Measurements from ENCODE around the gene CNTN5. TPM values are rescaled to one million over a fixed set of nuclear protein-coding genes. Genes with fewer than 3 reads are reported as not detected.

Gene CNTN5
- polyA plus RNA-seq, 1 donor from 2014 or later, result 1.1 TPM

DNA sequence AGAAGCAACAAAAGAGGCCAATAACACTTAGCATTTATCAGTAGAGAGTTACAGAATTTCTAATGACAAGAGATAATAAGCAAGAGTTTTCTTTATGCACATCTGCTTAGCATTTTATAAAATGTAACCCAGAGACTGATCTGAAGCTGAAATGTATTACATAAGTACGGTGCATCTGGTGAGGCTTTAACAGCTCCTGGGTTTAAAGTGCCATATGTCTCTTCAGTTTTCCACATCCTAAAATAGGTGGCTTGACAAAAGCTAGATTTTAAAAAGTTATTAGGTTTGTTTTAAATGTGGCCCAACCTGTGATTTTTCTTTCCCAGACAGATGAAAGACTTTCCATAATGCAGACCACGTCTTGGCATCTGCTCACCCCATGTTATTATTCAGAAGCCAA lies 1045.7 kb downstream of the CNTN5 start:
- no peak overlapping the region for H3K4me3 ChIP-seq (ENCODE audit: low read length)
- H3K9ac ChIP-seq (ENCODE audit: low read length), result no peak overlapping the region
- TF ChIP-seq RAD21 (conservative IDR thresholded peaks at IDR 0.05) (no peak), EZH2 (IDR thresholded peaks at IDR 0.05; ENCODE audit: borderline replicate concordance, insufficient read depth, low read length, poor library complexity, severe bottlenecking) (no peak), TAF1 (IDR thresholded peaks at IDR 0.05; ENCODE audit: low read depth) (no peak), SMC3 (conservative IDR thresholded peaks at IDR 0.05; ENCODE audit: poor library complexity) (no peak), MXI1 (conservative IDR thresholded peaks at IDR 0.05; ENCODE audit: poor library complexity, severe bottlenecking) (no peak), EP300 (conservative IDR thresholded peaks at IDR 0.05; ENCODE audit: poor library complexity, severe bottlenecking) (no peak), POLR2AphosphoS5 (IDR thresholded peaks at IDR 0.05) (no peak)
- TF ChIP-seq, protein P1, sequence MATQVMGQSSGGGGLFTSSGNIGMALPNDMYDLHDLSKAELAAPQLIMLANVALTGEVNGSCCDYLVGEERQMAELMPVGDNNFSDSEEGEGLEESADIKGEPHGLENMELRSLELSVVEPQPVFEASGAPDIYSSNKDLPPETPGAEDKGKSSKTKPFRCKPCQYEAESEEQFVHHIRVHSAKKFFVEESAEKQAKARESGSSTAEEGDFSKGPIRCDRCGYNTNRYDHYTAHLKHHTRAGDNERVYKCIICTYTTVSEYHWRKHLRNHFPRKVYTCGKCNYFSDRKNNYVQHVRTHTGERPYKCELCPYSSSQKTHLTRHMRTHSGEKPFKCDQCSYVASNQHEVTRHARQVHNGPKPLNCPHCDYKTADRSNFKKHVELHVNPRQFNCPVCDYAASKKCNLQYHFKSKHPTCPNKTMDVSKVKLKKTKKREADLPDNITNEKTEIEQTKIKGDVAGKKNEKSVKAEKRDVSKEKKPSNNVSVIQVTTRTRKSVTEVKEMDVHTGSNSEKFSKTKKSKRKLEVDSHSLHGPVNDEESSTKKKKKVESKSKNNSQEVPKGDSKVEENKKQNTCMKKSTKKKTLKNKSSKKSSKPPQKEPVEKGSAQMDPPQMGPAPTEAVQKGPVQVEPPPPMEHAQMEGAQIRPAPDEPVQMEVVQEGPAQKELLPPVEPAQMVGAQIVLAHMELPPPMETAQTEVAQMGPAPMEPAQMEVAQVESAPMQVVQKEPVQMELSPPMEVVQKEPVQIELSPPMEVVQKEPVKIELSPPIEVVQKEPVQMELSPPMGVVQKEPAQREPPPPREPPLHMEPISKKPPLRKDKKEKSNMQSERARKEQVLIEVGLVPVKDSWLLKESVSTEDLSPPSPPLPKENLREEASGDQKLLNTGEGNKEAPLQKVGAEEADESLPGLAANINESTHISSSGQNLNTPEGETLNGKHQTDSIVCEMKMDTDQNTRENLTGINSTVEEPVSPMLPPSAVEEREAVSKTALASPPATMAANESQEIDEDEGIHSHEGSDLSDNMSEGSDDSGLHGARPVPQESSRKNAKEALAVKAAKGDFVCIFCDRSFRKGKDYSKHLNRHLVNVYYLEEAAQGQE (IDR thresholded peaks at IDR 0.05; ENCODE audit: borderline replicate concordance), result no peak
- H4K20me1 ChIP-seq (ENCODE audit: insufficient read depth), result no peaks in the 10 kb centered on the region
- no peaks in the 10 kb centered on the region for H3K9me2 ChIP-seq (ENCODE audit: insufficient read depth, low read length)
- H3K36me3 ChIP-seq (ENCODE audit: insufficient read depth, low read length), result no peaks in the 10 kb centered on the region
- H3K27ac ChIP-seq (ENCODE audit: low read length), result no peak overlapping the region
- H3K9me3 ChIP-seq (ENCODE audit: low read length), result no peaks in the 10 kb centered on the region
- no peak overlapping the region for H3K4me2 ChIP-seq (ENCODE audit: low read length)
- H2AFZ ChIP-seq (ENCODE audit: low read depth, low read length), result no peak overlapping the region
- no peaks in the 10 kb centered on the region for H3K79me2 ChIP-seq (replicated peaks; ENCODE audit: insufficient read depth, low read length)
- H3K27me3 ChIP-seq (ENCODE audit: insufficient read depth, low read depth, low read length), result no peaks in the 10 kb centered on the region
- H3F3A ChIP-seq (ENCODE audit: insufficient read depth, low read length, poor library complexity, severe bottlenecking), result no peaks in the 10 kb centered on the region

DNA sequence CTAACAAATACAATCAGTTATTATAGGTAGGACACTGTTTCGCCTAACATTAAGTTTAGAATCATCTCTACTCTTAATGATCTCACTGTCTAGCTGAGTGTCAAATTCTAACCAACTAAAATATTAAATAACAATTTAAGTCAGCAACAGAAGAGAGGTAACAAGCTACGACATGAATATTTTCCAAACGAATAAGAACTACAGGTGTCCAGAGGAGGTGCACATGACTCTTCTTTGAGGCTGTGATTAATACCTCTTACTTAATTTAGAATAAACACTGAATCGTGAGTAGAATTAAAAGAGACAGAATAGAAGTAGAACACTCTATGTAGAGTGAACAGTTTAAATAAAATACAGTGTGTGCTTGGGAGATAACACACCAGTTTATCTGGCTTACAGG lies 1047.4 kb downstream of the CNTN5 start:
- H3K27me3 ChIP-seq (ENCODE audit: insufficient read depth, low read depth, low read length), result no peaks in the 10 kb centered on the region
- no peak overlapping the region for H3K9ac ChIP-seq (ENCODE audit: low read length)
- no peak for TF ChIP-seq SMC3 (conservative IDR thresholded peaks at IDR 0.05; ENCODE audit: poor library complexity)
- TF ChIP-seq RAD21 (conservative IDR thresholded peaks at IDR 0.05), result no peak
- TF ChIP-seq, protein P2, sequence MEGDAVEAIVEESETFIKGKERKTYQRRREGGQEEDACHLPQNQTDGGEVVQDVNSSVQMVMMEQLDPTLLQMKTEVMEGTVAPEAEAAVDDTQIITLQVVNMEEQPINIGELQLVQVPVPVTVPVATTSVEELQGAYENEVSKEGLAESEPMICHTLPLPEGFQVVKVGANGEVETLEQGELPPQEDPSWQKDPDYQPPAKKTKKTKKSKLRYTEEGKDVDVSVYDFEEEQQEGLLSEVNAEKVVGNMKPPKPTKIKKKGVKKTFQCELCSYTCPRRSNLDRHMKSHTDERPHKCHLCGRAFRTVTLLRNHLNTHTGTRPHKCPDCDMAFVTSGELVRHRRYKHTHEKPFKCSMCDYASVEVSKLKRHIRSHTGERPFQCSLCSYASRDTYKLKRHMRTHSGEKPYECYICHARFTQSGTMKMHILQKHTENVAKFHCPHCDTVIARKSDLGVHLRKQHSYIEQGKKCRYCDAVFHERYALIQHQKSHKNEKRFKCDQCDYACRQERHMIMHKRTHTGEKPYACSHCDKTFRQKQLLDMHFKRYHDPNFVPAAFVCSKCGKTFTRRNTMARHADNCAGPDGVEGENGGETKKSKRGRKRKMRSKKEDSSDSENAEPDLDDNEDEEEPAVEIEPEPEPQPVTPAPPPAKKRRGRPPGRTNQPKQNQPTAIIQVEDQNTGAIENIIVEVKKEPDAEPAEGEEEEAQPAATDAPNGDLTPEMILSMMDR (IDR thresholded peaks at IDR 0.05; ENCODE audit: poor library complexity, severe bottlenecking), result no peak
- TF ChIP-seq EP300 (conservative IDR thresholded peaks at IDR 0.05; ENCODE audit: poor library complexity, severe bottlenecking), result no peak
- TF ChIP-seq, protein P1 (IDR thresholded peaks at IDR 0.05; ENCODE audit: borderline replicate concordance), result no peak
- TF ChIP-seq EZH2 (IDR thresholded peaks at IDR 0.05; ENCODE audit: borderline replicate concordance, insufficient read depth, low read length, poor library complexity, severe bottlenecking), result no peak
- TF ChIP-seq POLR2AphosphoS5 (IDR thresholded peaks at IDR 0.05), result no peak
- H2AFZ ChIP-seq (ENCODE audit: low read depth, low read length), result no peak overlapping the region
- H3K4me3 ChIP-seq (ENCODE audit: low read length), result no peak overlapping the region
- no peaks in the 10 kb centered on the region for H3K9me2 ChIP-seq (ENCODE audit: insufficient read depth, low read length)
- H3K9me3 ChIP-seq (ENCODE audit: low read length), result no peaks in the 10 kb centered on the region
- no peak overlapping the region for H3K4me2 ChIP-seq (ENCODE audit: low read length)
- H3F3A ChIP-seq (ENCODE audit: insufficient read depth, low read length, poor library complexity, severe bottlenecking), result no peaks in the 10 kb centered on the region
- no peak overlapping the region for H3K27ac ChIP-seq (ENCODE audit: low read length)
- H3K79me2 ChIP-seq (replicated peaks; ENCODE audit: insufficient read depth, low read length), result no peaks in the 10 kb centered on the region
- H3K36me3 ChIP-seq (ENCODE audit: insufficient read depth, low read length), result no peaks in the 10 kb centered on the region
- no peaks in the 10 kb centered on the region for H4K20me1 ChIP-seq (ENCODE audit: insufficient read depth)
